Measurements from ENCODE around the gene DARS1.

The DARS1 gene

DNA sequence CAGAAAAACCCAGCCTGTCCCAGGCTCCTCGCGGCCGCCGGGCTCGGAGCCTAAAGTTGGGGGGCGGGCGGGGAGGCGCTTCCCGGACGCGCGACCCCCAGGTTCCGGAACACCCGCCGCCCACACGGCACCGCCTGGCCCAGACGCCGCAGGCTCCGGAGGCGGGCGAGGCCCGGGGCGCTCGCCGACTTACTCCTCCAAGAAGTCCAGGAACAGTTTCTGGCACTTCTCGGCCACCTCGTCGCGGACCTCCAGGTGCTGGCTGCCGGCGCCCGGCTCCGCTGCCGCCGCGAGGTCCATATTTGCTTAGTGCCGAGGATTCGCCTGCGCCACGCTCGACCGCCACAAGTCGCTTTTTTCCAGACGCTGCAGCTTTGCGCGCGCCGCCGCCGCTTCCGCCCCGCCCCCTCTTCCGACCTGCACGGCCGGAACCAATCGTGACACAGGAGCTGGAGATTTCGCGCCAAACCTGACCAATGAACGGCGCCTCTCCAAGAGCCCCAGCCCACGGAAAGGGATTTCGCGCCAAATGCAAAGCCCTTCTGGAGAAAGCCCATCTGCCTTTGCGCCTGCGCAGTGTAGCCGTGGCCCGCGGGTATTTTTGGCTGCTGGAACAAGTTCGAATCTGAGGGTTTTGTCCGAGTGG is 109.2 kb downstream of the DARS1 start, which contains the start of gene MCM6:
MCM6 (minus strand) TSS at position 378 of the 646 bp plus-strand sequence; CDS start at position 300, 78 bp downstream.
- peak; percentile 97 for DNase-seq

DNA sequence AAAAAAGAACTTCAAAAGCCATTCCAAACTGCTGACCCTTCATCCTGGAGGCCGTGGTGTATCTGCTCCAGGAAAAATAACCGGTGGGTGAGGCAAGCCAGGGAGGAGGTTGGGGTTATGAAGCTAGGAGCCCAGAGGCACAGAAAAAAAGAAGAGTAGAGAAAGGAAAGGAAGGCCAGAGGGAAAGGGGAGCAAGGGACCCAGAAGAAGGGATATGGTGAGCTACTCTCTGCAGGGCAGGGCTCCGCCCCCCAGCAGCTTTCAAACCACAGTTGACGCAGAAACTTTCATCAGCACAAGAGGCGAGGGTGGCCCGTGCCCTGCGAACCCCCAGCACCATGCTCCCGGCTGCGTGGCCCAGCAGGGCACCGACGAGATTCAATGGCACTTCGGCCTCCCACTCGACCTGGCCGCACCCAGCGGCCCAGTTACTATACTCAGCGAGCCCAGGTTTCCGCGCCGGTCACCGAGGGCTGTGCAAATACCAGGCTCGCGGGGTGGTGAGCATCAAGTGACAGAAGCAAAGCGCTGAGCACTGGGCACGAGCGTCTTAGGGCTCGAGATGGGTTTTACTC is 109.8 kb downstream of the DARS1 start:
- DNase-seq, result peak; percentile 16

GRCh38 chr2:135874777-135875365 is 110.6 kb downstream of the DARS1 start:
- DNase-seq, result no peak

- no peak for DNase-seq
Observed at GRCh38 chr2:135870571-135870970, 114.9 kb downstream of the DARS1 start.

DNA sequence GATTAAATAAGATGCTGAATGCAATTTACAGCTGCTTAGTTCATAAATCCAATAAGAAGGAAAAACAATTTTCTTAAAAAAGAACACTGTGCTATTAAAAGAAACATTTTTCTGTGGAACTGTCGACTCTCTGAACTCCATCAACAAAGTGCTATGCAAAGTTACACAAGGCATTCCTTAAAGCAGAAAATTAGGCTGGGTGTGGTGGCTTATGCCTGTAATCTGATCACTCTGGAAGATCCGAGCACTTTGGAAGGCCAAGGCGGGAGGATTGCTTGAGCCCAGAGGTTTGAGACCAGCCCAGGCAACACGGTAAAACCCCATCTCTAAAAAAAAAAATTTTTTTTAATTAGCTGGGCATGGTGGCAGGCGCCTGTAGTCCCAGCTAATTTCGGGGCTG is 122.2 kb downstream of the DARS1 start:
- no peak for DNase-seq

- no peak for DNase-seq
Observed at GRCh38 chr2:135862718-135863117, 122.7 kb downstream of the DARS1 start.
